T47D (cell line): Measurements from ENCODE around the gene LYSET.

Experiments used
- DNase-seq, 2 experiments: peaks; one replicate each; pipeline versions ENCODE4 v3.0.0 to v3.0.0-alpha.2; 2011 to 2012; ENCODE audit warnings: low read depth in 1 of 2, low spot score in 1 of 2
- JUND ChIP-seq: IDR thresholded peaks from 2 replicates; pipeline ENCODE4 v1.6.1; 2012; ENCODE audit warnings: low read depth
- in situ Hi-C: cut with HindIII; loops from 2 replicates; pipeline ENCODE4 v1.10.0; 2016; ENCODE audit warnings: low sequenced_read_pairs, low pct_unique_long_range_greater_than_20kb

The LYSET gene

GRCh38 chr14:93175492-93175891 lies 9.6 kb upstream of the LYSET start:
- no peak for TF ChIP-seq JUND
- in situ Hi-C loops: no loop called here
- no peak for DNase-seq

GRCh38 chr14:93183596-93184317 lies 1.4 kb upstream of the LYSET start:
- no peak for DNase-seq
- in situ Hi-C loops: no loop called here
- no peak for TF ChIP-seq JUND

- in situ Hi-C loops: no loop called here
- no peak for DNase-seq
- TF ChIP-seq JUND: no peak
These were observed 218 bp downstream of the LYSET start for GRCh38 chr14:93185349-93185720.

- no peak for TF ChIP-seq JUND
- in situ Hi-C loops: no loop called here
- no peak for DNase-seq
These were observed 1.3 kb downstream of the LYSET start for GRCh38 chr14:93186466-93186865.

GRCh38 chr14:93186956-93187355 lies 1.8 kb downstream of the LYSET start:
- DNase-seq: no peak
- in situ Hi-C loops: no loop called here
- TF ChIP-seq JUND: no peak

- TF ChIP-seq JUND: no peak
- no peak for DNase-seq
- in situ Hi-C loops: no loop called here
These were observed 10.3 kb downstream of the LYSET start for GRCh38 chr14:93195316-93195999.

GRCh38 chr14:93199031-93199430 lies 13.9 kb downstream of the LYSET start:
- in situ Hi-C loops: no loop called here
- DNase-seq: no peak
- no peak for TF ChIP-seq JUND

- no peak for DNase-seq
- no peak for TF ChIP-seq JUND
- in situ Hi-C loops: no loop called here
These were observed 15.4 kb downstream of the LYSET start for GRCh38 chr14:93200553-93200952.

GRCh38 chr14:93201155-93201704 lies 16.1 kb downstream of the LYSET start:
- in situ Hi-C loops: no loop called here
- TF ChIP-seq JUND: no peak

GRCh38 chr14:93206793-93207467 lies 21.8 kb downstream of the LYSET start, which contains the start of the genes GON7 and UBR7:
Gene GON7, minus strand, starts transcription at chr14:93207065. Its CDS starts 28 bp downstream, at chr14:93207037.
Gene UBR7, plus strand, starts transcription at chr14:93207256. Its CDS starts 36 bp downstream, at chr14:93207292.
- no peak for TF ChIP-seq JUND
- in situ Hi-C loops: no loop called here
- DNase-seq: peak; percentile 93 to 99

More at GRCh38 chr14:93201155-93201704, 16.1 kb downstream of the LYSET start:
- no peak for DNase-seq

GRCh38 chr14:93207468-93208308 lies 22.6 kb downstream of the LYSET start:
- DNase-seq: peak; percentile 51 to 64
- no peak for TF ChIP-seq JUND
- in situ Hi-C loops: no loop called here

GRCh38 chr14:93212432-93212831 lies 27.3 kb downstream of the LYSET start:
- in situ Hi-C loops: no loop called here
- no peak for DNase-seq
- no peak for TF ChIP-seq JUND
